CD14-positive monocyte (primary cell): ENCODE results near the gene FAM90A26. TPM values are rescaled to one million over a fixed set of nuclear protein-coding genes. Genes with fewer than 3 reads are reported as not detected.
"Not testable (repeated sequence)": the region's sequence is repeated elsewhere in the genome, so short reads cannot be mapped to it uniquely, and the experiment has no call there.

Experiments
- DNase-seq, 3 donors: peaks; one replicate each; pipeline ENCODE4 v3.0.0-alpha.2; 2011 to 2022
- H2AFZ ChIP-seq: 2 replicates; pipeline ENCODE4 v1.6.0; 2012; ENCODE audit warnings: mild to moderate bottlenecking, low read depth, low read length, inconsistent platforms; ENCODE audit not compliant: insufficient read depth, poor library complexity, severe bottlenecking
- H3K27ac ChIP-seq, 2 donors: 1 replicate in 1 of 2; 2 replicates in 1 of 2; pipeline ENCODE4 v1.5.1; 2012 to 2013; ENCODE audit warnings: low read length in 2 of 2, control low read depth in 1 of 2, inconsistent platforms in 1 of 2, low read depth in 1 of 2, mild to moderate bottlenecking in 1 of 2
- H3K27me3 ChIP-seq, 2 donors: one replicate each; pipeline versions ENCODE4 v1.6.0 to v1.6.1; 2011 to 2013; ENCODE audit warnings: low read length in 2 of 2; ENCODE audit not compliant: control insufficient read depth in 2 of 2, insufficient read depth in 2 of 2
- H3K36me3 ChIP-seq, 2 donors: replicated peaks in 1 of 2; 1 replicate in 1 of 2; 2 replicates in 1 of 2; pipeline versions ENCODE4 v1.5.1 to v1.6.1; 2012 to 2013; ENCODE audit warnings: low read length in 2 of 2, control low read depth in 1 of 2, inconsistent platforms in 1 of 2, mild to moderate bottlenecking in 1 of 2; ENCODE audit not compliant: insufficient read depth in 2 of 2, control insufficient read depth in 1 of 2
- H3K4me1 ChIP-seq, 2 donors: 1 replicate in 1 of 2; 2 replicates in 1 of 2; pipeline versions ENCODE4 v1.5.1 to v1.6.1; 2012 to 2013; ENCODE audit warnings: low read length in 2 of 2, control low read depth in 1 of 2, inconsistent platforms in 1 of 2, mild to moderate bottlenecking in 1 of 2, moderate library complexity in 1 of 2; ENCODE audit not compliant: insufficient read depth in 2 of 2, control insufficient read depth in 1 of 2
- H3K4me2 ChIP-seq: replicated peaks from 2 replicates; pipeline ENCODE3; 2012; ENCODE audit warnings: low read length, moderate library complexity, mild to moderate bottlenecking; ENCODE audit not compliant: poor library complexity, severe bottlenecking; ENCODE audit errors: extremely low read depth
- H3K4me3 ChIP-seq, 3 experiments: fragments of 200-600 bp in 1 of 3; sonication (generic) in 1 of 3; replicated peaks in 1 of 3; 1 replicate in 2 of 3; 2 replicates in 1 of 3; pipeline ENCODE4 v1.5.1; 2011 to 2013; ENCODE audit warnings: low read length in 3 of 3, mild to moderate bottlenecking in 3 of 3, control low read depth in 2 of 3, low read depth in 2 of 3, inconsistent platforms in 1 of 3, moderate library complexity in 1 of 3
- H3K79me2 ChIP-seq: 2 replicates; pipeline ENCODE4 v1.6.0; 2012; ENCODE audit warnings: mild to moderate bottlenecking, control low read depth, inconsistent platforms, low read length, moderate library complexity; ENCODE audit not compliant: insufficient read depth
- H3K9ac ChIP-seq: 2 replicates; pipeline ENCODE4 v1.6.0; 2017; ENCODE audit warnings: low read length, mild to moderate bottlenecking; ENCODE audit not compliant: insufficient read depth, poor library complexity, severe bottlenecking
- H3K9me3 ChIP-seq, 2 donors: replicated peaks in 1 of 2; 1 replicate in 1 of 2; 2 replicates in 1 of 2; pipeline versions ENCODE4 v1.5.1 to v1.6.1; 2012 to 2013; ENCODE audit warnings: low read length in 2 of 2, control low read depth in 1 of 2; ENCODE audit not compliant: control insufficient read depth in 1 of 2, insufficient read depth in 1 of 2
- H4K20me1 ChIP-seq: 2 replicates; pipeline ENCODE4 v1.6.0; 2012; ENCODE audit warnings: mild to moderate bottlenecking, low read length, control low read depth, moderate library complexity; ENCODE audit not compliant: insufficient read depth
- H3K27ac Mint-ChIP-seq, 7 donors: one replicate each; pipeline ENCODE4 v1.8.0; 2020; ENCODE audit warnings: mild to moderate bottlenecking in 7 of 7, mixed read lengths in 7 of 7, moderate library complexity in 6 of 7, inconsistent platforms in 2 of 7
- H3K27me3 Mint-ChIP-seq, 3 donors: one replicate each; pipeline ENCODE4 v1.8.0; 2021 to 2022; ENCODE audit warnings: low read depth in 3 of 3, mild to moderate bottlenecking in 3 of 3, mixed read lengths in 3 of 3, moderate library complexity in 3 of 3, inconsistent platforms in 1 of 3
- H3K36me3 Mint-ChIP-seq, 2 donors: one replicate each; pipeline ENCODE4 v1.8.0; 2020; ENCODE audit warnings: mixed read lengths in 2 of 2, inconsistent platforms in 1 of 2, mild to moderate bottlenecking in 1 of 2
- H3K4me1 Mint-ChIP-seq: one replicate; pipeline ENCODE4 v1.8.0; 2020; ENCODE audit warnings: mild to moderate bottlenecking, mixed read lengths
- H3K4me3 Mint-ChIP-seq, 2 donors: one replicate each; pipeline ENCODE4 v1.8.0; 2020; ENCODE audit warnings: mild to moderate bottlenecking in 2 of 2, mixed read lengths in 2 of 2, moderate library complexity in 1 of 2
- H3K9me3 Mint-ChIP-seq, 7 donors: one replicate each; pipeline ENCODE4 v1.8.0; 2020 to 2022; ENCODE audit warnings: mixed read lengths in 7 of 7, mild to moderate bottlenecking in 6 of 7, moderate library complexity in 6 of 7, inconsistent platforms in 2 of 7
- WGBS: methylation state at CpG from one replicate; pipeline ENCODE4 v1.1.5; 2013; ENCODE audit warnings: missing lambda C conversion rate; ENCODE audit not compliant: insufficient coverage; 5-methylcytosine and 5-hydroxymethylcytosine counted together
- intact Hi-C, 2 donors: fragments of 100-400 bp; cut with micrococcal nuclease; formaldehyde crosslinking; loops; one replicate each; pipeline versions ENCODE4 v1.15.0 to v1.15.1; 2023
- polyA plus RNA-seq, 3 donors: library from polyadenylated mRNA; depleted of rRNA in 1 of 3; unstranded in 2 of 3; stranded (reverse) in 1 of 3; fragments of 300-500 nt in 2 of 3; fragments of >200 nt in 1 of 3; fragmentation: Illumina TruSeq in 2 of 3; gene quantifications; 1 replicate in 2 of 3; 2 replicates in 1 of 3; pipeline ENCODE4 v1.2.3, GENCODE V29; 2012 to 2021

The FAM90A26 gene
- polyA plus RNA-seq, 3 donors: not detected

DNA sequence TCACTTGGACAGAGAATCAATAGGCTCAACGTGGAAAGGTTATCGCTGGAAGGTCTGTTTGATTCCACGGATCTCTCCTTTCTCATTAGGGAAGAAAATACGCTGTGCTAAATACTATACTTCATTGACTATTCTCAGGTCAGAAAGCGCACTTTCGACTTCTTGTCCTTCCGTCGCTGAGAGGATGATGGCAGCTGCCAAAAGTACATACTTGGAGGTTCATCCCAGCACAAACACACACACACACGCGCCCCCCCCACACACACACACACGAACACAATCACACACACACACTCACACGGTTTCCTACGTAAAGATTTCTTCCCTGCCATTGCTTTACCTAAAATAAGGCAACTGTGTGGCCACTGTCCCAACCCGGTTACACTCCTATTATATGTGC is 44.5 kb downstream of the FAM90A26 start:
- H3K9me3 Mint-ChIP-seq, H3K36me3 Mint-ChIP-seq, H3K36me3 ChIP-seq, H3K4me1 ChIP-seq, H3K4me1 Mint-ChIP-seq, DNase-seq, H3K27me3 Mint-ChIP-seq, intact Hi-C loops, H3K4me3 Mint-ChIP-seq, H2AFZ ChIP-seq, H3K79me2 ChIP-seq, H4K20me1 ChIP-seq, H3K9ac ChIP-seq, H3K4me2 ChIP-seq, H3K4me3 ChIP-seq, H3K27ac ChIP-seq, H3K27me3 ChIP-seq, H3K27ac Mint-ChIP-seq, H3K9me3 ChIP-seq: not testable (repeated sequence)
- WGBS: 93% methylated on average over 5 of the region's 14 CpGs

DNA sequence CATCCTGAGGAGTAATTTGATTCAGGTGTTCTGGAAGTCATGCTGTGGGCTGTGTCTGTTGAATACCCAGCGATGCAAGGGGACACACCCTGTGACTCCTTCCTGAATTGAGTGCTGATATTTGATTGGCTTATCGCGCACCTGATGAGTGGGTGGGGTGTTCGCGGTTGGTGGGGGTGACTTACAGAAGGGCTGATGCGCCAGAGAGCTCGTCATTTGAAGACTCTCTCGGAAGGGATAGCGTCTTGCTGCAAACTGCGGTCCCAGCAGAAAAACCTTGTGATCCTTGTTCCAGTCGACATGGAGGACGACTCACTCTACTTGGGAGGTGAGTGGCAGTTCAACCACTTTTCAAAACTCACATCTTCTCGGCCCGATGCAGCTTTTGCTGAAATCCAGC is 44.9 kb downstream of the FAM90A26 start, which contains the start of gene USP17L11:
Gene USP17L11 (plus strand): TSS at position 301 of the 400 bp plus-strand sequence. CDS start 0 bp downstream, at position 301.
- H3K27ac ChIP-seq, H3K9me3 Mint-ChIP-seq, H3K36me3 Mint-ChIP-seq, H4K20me1 ChIP-seq, H3K4me1 ChIP-seq, H3K4me2 ChIP-seq, H3K9me3 ChIP-seq, H3K9ac ChIP-seq, H3K4me3 Mint-ChIP-seq, H3K36me3 ChIP-seq, H3K27me3 ChIP-seq, H3K4me3 ChIP-seq, H3K27ac Mint-ChIP-seq, H2AFZ ChIP-seq, H3K4me1 Mint-ChIP-seq, H3K27me3 Mint-ChIP-seq, DNase-seq, H3K79me2 ChIP-seq, intact Hi-C loops: not testable (repeated sequence)
- WGBS: no CpG with 5 or more reads among the region's 14 CpGs

- H3K27me3 ChIP-seq, H3K4me2 ChIP-seq, H3K4me3 Mint-ChIP-seq, H3K36me3 ChIP-seq, H3K4me3 ChIP-seq, intact Hi-C loops, H3K4me1 ChIP-seq, H3K36me3 Mint-ChIP-seq, H3K9me3 Mint-ChIP-seq, H3K9me3 ChIP-seq, DNase-seq, H3K79me2 ChIP-seq, H3K27ac Mint-ChIP-seq, H3K27me3 Mint-ChIP-seq, H3K4me1 Mint-ChIP-seq, H4K20me1 ChIP-seq, H3K9ac ChIP-seq, H2AFZ ChIP-seq, H3K27ac ChIP-seq: not testable (repeated sequence)
- no CpG with 5 or more reads among the region's 13 CpGs for WGBS
Observed at GRCh38 chr4:9219852-9220251, 49.6 kb downstream of the FAM90A26 start, which contains the start of gene USP17L12. Gene USP17L12 (plus strand): TSS chr4:9220152. CDS start chr4:9220152, 0 bp downstream.

DNA sequence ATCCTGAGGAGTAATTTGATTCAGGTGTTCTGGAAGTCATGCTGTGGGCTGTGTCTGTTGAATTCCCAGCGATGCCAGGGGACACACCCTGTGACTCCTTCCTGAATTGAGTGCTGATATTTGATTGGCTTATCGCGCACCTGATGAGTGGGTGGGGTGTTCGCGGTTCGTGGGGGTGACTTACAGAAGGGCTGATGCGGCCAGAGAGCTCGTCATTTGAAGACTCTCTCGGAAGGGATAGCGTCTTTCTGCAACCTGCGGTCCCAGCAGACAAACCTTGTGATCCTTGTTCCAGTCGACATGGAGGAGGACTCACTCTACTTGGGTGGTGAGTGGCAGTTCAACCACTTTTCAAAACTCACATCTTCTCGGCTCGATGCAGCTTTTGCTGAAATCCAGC is 54.4 kb downstream of the FAM90A26 start, which contains the start of gene USP17L13:
Gene USP17L13 (plus strand): TSS at position 301 of the 400 bp plus-strand sequence. CDS start 0 bp downstream, at position 301.
- H3K9me3 Mint-ChIP-seq: not testable (repeated sequence)

More for the DNA sequence above, 54.4 kb downstream of the FAM90A26 start, which contains the start of gene USP17L13:
- H3K36me3 Mint-ChIP-seq, H3K4me1 ChIP-seq, H2AFZ ChIP-seq, H3K27ac ChIP-seq, intact Hi-C loops, DNase-seq, H3K27me3 Mint-ChIP-seq, H3K27ac Mint-ChIP-seq, H4K20me1 ChIP-seq, H3K4me1 Mint-ChIP-seq, H3K27me3 ChIP-seq, H3K79me2 ChIP-seq, H3K4me3 Mint-ChIP-seq, H3K36me3 ChIP-seq, H3K9ac ChIP-seq, H3K4me2 ChIP-seq, H3K9me3 ChIP-seq, H3K4me3 ChIP-seq: not testable (repeated sequence)
- no CpG with 5 or more reads among the region's 14 CpGs for WGBS
